Putamen (tissue), 1 donor: ENCODE data around the gene CCDC87.
"Not testable (repeated sequence)": the region's sequence is repeated elsewhere in the genome, so short reads cannot be mapped to it uniquely, and the experiment has no call there.

Experiments used
- DNase-seq: peaks from one replicate; pipeline ENCODE4 v3.0.0-alpha.2; 2016; ENCODE audit warnings: low spot score

The CCDC87 gene

GRCh38 chr11:66592457-66593302 is at the start of gene CCDC87, which contains the start of gene CCS:
Gene CCDC87 (minus strand): TSS chr11:66593063. CDS start chr11:66593015, 48 bp downstream.
Gene CCS (plus strand): TSS chr11:66593185. CDS start chr11:66593262, 77 bp downstream.
- peak; percentile 93 for DNase-seq

- DNase-seq = no peak
Observed at GRCh38 chr11:66641834-66642233, 49.0 kb upstream of the CCDC87 start.

DNA sequence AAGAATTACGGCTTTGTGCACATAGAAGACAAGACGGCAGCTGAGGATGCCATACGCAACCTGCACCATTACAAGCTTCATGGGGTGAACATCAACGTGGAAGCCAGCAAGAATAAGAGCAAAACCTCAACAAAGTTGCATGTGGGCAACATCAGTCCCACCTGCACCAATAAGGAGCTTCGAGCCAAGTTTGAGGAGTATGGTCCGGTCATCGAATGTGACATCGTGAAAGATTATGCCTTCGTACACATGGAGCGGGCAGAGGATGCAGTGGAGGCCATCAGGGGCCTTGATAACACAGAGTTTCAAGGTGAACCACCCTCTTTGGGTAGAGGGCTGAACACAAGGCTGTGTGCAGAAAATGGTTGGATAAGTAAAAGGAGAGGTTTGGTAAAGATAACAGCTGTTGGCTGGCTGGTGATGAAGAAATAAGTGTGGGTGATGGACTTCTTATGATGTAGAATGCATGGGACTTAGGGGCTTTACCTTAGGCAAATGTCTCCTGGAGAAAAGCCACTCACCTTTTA is 47.0 kb upstream of the CCDC87 start:
- not testable (repeated sequence) for DNase-seq

DNA sequence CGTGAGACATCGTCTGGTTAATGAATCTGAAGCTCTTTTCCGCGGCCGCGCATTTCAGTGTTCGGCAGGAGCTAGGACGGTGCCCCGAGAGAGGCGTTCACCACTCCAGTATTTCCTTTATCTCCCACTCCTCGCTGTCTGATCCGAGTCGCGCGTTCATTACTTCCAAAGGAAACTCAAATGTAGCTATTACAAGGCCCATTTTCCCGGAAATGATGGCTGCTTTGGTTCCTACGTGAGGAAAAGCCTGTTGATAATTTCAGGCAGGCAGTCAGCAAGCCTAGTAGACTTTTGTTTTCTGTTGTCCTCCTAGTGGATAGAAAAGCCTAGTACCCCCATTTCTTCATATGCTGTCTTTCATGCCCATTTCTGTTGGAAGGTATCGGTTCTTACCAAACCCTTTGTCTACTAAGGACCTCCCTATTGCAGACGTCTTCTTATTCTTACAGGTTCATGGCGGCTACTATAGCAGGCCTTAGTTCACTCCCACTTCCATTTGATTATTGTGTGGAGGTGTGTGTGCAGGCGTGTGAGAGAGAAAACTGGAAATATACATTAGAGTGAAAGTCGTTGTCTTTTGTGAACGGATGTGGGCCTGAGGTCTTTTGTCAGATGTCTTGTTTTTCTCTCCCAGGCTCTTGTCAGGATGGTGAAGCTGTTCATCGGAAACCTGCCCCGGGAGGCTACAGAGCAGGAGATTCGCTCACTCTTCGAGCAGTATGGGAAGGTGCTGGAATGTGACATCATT is 46.4 kb upstream of the CCDC87 start:
- peak; percentile 51 for DNase-seq

- peak; percentile 100 for DNase-seq
Observed at GRCh38 chr11:66638177-66639065, 45.6 kb upstream of the CCDC87 start, which contains the start of gene RBM4. Gene RBM4 (plus strand): TSS chr11:66638703. CDS start chr11:66639712, 1,009 bp downstream.

- no peak for DNase-seq
Observed at GRCh38 chr11:66637557-66638176, 44.8 kb upstream of the CCDC87 start.

- no peak for DNase-seq
Observed at GRCh38 chr11:66636411-66636810, 43.5 kb upstream of the CCDC87 start.

DNA sequence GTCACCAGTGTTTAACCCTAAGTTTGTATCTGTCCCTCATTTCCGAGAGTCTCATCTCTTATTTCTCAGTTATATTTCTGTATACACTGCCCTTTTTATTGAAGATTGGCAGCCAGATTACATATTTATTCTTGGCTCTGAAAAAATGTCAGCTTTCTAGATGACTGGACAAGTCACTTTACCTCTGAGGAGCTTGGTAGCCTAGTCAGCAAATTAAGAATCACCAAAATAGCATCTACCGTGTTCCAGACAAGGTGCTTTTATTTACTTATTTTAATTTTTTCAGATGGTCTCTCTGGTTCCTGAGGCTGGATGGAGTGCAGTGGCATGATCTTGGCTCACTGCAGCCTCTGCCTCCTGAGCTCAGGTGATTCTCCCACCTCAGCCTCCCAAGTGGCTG is 40.1 kb upstream of the CCDC87 start:
- no peak for DNase-seq

DNA sequence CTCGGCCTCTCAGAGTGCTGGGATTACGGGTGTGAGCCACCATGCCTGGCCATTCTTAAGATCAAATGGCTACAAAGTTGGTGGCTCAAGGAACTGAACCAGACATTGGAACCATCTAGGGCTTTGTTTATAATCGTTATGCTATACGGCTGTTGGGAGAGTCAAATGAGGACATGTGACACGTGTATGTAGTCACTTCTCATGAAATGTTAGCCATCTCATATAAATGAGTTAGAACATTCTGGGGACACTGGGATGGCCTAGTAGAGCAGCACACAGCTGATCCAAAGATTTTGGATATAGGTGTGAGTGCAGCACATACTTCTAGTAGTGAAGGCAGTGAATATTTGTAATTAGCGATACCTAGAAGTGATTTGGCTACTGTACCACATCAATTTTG is 39.0 kb upstream of the CCDC87 start:
- no peak for DNase-seq

GRCh38 chr11:66629356-66629755 is 36.5 kb upstream of the CCDC87 start:
- no peak for DNase-seq

- no peak for DNase-seq
Observed at GRCh38 chr11:66628061-66628603, 35.3 kb upstream of the CCDC87 start.

GRCh38 chr11:66626926-66627325 is 34.1 kb upstream of the CCDC87 start:
- DNase-seq = no peak

DNA sequence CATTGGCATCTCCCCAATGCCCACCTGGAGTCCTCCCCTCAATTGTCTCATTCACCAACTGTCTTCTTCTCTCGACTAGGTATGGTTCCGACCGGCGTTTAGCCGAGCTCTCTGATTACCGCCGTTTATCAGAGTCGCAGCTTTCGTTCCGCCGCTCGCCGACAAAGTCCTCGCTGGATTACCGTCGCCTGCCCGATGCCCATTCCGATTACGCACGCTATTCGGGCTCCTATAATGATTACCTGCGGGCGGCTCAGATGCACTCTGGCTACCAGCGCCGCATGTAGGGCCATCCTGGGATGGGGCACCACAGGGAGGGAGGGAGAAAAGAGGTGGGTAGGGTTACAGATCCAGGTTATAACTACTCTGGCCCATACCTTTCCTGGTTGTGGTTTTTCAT is 33.5 kb upstream of the CCDC87 start:
- no peak for DNase-seq

GRCh38 chr11:66625752-66626149 is 32.9 kb upstream of the CCDC87 start:
- DNase-seq = no peak

GRCh38 chr11:66625041-66625751 is 32.3 kb upstream of the CCDC87 start:
- DNase-seq = no peak

- no peak for DNase-seq
Observed at GRCh38 chr11:66624450-66624849, 31.6 kb upstream of the CCDC87 start.

GRCh38 chr11:66619080-66619554 is 26.3 kb upstream of the CCDC87 start:
- DNase-seq = no peak

DNA sequence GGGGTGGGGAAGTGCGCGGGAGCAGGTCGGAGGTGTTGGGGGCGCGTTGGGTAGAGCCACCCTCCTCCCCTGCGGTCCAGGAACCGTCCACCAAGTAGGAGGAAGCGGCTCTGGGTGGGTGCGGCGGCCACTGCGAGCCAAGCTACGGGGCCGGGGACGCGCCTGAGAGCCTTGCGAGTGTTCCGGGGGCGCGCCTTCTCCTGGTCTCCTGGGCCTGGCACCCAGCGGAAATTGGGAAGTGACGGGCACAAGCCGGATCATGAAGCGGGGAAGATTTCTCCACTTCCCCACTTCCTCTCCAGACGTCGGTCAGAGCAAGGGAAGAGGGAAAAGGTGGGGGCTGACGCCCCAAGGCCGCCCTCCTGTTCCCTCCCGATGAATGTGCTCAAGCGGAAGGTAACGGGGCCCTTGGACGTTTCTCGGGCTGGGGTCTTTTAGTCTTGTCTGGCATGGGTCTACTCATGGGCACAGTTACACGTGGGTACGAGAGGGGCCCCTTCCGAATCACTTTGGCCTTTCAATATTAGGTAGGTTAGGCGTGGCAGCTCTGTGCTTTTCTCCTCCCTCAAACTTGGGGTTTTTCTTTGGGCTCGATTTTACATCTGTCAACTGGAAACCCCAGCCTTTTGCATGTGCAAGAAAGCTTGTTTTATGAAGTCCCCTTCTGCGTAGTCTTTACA is 24.4 kb upstream of the CCDC87 start:
- no peak for DNase-seq

- DNase-seq = peak; percentile 99
Observed at GRCh38 chr11:66616379-66617154, 23.7 kb upstream of the CCDC87 start, which contains the start of gene RBM14. Gene RBM14 (plus strand): TSS chr11:66616630. CDS start chr11:66616721, 91 bp downstream.
